Ascending aorta (tissue), 2 donors: Measurements from ENCODE around the gene STAT2. TPM values are rescaled to one million over a fixed set of nuclear protein-coding genes. Genes with fewer than 3 reads are reported as not detected.

Source experiments
- DNase-seq, 2 donors: peaks; one replicate each; pipeline ENCODE4 v3.0.0-alpha.2; 2019; ENCODE audit warnings: low spot score in 2 of 2
- H3K27ac ChIP-seq, 2 donors: fragments of 200-600 bp; sonication (generic); one replicate each; pipeline ENCODE4 v1.5.1; 2016 to 2017; ENCODE audit warnings: mild to moderate bottlenecking in 1 of 2
- H3K27me3 ChIP-seq: fragments of 200-600 bp; sonication (generic); one replicate; pipeline ENCODE4 v1.5.1; 2017
- H3K36me3 ChIP-seq, 2 donors: fragments of 200-600 bp; sonication (generic); one replicate each; pipeline ENCODE4 v1.5.1; 2016
- H3K4me1 ChIP-seq, 2 donors: fragments of 200-600 bp; sonication (generic); one replicate each; pipeline ENCODE4 v1.5.1; 2016 to 2017; ENCODE audit warnings: mild to moderate bottlenecking in 1 of 2
- H3K4me3 ChIP-seq, 2 donors: fragments of 200-600 bp; sonication (generic); one replicate each; pipeline ENCODE4 v1.5.1; 2016 to 2017; ENCODE audit warnings: mild to moderate bottlenecking in 1 of 2
- H3K9me3 ChIP-seq, 2 donors: fragments of 200-600 bp; sonication (generic); one replicate each; pipeline ENCODE4 v1.5.1; 2016
- intact Hi-C: fragments of 100-400 bp; cut with DNase I; formaldehyde crosslinking; loops from one replicate; pipeline ENCODE4 v1.15.1; 2023
- total RNA-seq: library from RNA; depleted of rRNA; stranded (reverse); fragments of >200 nt; gene quantifications from one replicate; pipeline ENCODE4 v1.1.0, GENCODE V29; 2016
- TF ChIP-seq, protein P1 (sequence below), 3 experiments: fragments of 200-600 bp in 2 of 3; fragments of 450-650 bp in 1 of 3; sonication (generic) in 2 of 3; IDR thresholded peaks; one replicate each; pipeline ENCODE4 v1.5.1; 2016 to 2019; ENCODE audit warnings: antibody characterized with exemption in 3 of 3, mild to moderate bottlenecking in 1 of 3, moderate library complexity in 1 of 3

The STAT2 gene
- total RNA-seq, 1 donor from 2014 or later, result 246 TPM

DNA sequence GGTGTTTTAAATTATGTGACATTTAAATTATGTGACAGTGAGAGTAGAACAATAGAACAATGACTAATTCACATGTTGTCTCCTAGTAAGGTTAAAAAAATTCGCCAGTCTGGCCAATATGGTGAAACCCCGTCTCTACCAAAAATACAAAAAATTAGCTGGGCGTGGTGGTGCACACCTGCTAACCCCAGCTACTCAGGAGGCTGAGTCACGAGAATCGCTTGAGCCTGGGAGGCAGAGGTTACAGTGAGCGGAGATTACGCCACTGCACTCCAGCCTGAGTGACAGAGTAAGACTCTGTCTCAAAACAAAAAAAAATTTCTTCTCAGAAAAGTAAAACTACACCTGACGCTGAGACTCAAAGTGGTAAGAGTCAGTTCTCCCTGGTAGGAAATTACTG is 62.5 kb downstream of the STAT2 start:
- Histone ChIP-seq H3K4me1 (peaks cover 9 to 25% of the 10 kb centered on the region in 2 donors), H3K27ac (no peak overlapping the region), H3K36me3 (peaks cover 0 to 5% of the 10 kb centered on the region in 2 donors), H3K27me3 (no peaks in the 10 kb centered on the region), H3K4me3 (no peak overlapping the region), H3K9me3 (no peaks in the 10 kb centered on the region)
- DNase-seq, result no peak
- intact Hi-C loops, result no loop called here
- TF ChIP-seq, protein P1, sequence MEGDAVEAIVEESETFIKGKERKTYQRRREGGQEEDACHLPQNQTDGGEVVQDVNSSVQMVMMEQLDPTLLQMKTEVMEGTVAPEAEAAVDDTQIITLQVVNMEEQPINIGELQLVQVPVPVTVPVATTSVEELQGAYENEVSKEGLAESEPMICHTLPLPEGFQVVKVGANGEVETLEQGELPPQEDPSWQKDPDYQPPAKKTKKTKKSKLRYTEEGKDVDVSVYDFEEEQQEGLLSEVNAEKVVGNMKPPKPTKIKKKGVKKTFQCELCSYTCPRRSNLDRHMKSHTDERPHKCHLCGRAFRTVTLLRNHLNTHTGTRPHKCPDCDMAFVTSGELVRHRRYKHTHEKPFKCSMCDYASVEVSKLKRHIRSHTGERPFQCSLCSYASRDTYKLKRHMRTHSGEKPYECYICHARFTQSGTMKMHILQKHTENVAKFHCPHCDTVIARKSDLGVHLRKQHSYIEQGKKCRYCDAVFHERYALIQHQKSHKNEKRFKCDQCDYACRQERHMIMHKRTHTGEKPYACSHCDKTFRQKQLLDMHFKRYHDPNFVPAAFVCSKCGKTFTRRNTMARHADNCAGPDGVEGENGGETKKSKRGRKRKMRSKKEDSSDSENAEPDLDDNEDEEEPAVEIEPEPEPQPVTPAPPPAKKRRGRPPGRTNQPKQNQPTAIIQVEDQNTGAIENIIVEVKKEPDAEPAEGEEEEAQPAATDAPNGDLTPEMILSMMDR (IDR thresholded peaks at IDR 0.05), result no peak

DNA sequence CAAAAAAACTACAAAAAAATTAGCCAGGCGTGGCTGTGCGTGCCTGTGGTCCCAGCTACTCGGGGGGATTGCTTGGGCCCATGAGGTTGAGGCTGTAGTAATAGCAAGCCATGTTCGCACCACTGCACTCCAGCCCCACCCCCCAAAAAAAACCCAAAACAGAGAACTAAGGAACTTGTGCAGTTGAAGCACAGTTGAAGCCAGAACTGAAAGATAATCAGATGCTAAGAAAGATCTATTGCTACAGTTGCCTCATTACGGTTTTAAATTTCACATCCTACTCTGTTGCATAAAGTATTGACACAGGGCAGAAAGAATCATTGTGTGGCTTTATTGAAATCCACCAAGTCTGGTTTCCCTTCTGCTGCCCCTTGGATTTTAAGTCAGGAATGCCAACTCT is 63.6 kb downstream of the STAT2 start:
- no peaks in the 10 kb centered on the region for H3K27me3 ChIP-seq
- H3K9me3 ChIP-seq, result no peaks in the 10 kb centered on the region
- TF ChIP-seq, protein P1 (IDR thresholded peaks at IDR 0.05), result no peak
- H3K4me1 ChIP-seq, result peaks cover 9 to 20% of the 10 kb centered on the region in 2 donors
- no peak overlapping the region for H3K4me3 ChIP-seq
- intact Hi-C loops, result no loop called here
- no peak overlapping the region for H3K27ac ChIP-seq
- peaks cover 4 to 9% of the 10 kb centered on the region in 2 donors for H3K36me3 ChIP-seq
- DNase-seq, result no peak

DNA sequence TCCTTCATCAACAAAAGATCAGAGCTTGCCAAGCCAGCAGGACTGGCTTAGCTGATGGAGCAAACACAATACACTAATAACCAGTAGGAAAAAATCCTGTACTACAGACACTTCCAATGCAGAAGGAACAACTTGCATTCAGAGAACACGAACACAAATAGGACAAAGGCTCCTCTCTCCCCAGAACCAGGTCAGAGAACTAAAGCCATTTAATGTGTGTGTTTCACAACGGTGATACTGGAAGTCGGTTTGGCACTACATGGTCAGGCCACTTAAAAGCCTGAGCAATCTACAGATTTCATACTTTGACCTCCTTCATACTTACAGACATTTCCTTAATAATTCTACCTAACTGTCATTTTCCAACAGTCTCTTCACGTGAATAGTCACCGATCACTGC is 66.1 kb downstream of the STAT2 start:
- no peaks in the 10 kb centered on the region for H3K27me3 ChIP-seq
- peaks cover 16 to 22% of the 10 kb centered on the region in 2 donors for H3K36me3 ChIP-seq
- TF ChIP-seq, protein P1 (IDR thresholded peaks at IDR 0.05), result no peak
- H3K4me1 ChIP-seq, result peaks cover 5 to 11% of the 10 kb centered on the region in 2 donors
- H3K4me3 ChIP-seq, result no peak overlapping the region
- H3K9me3 ChIP-seq, result no peaks in the 10 kb centered on the region
- no peak for DNase-seq
- no peak overlapping the region for H3K27ac ChIP-seq
- intact Hi-C loops, result no loop called here

Other genes starting within 250 kb of the STAT2 start
- gene RPL41, start 243.5 kb downstream of the STAT2 start, total RNA-seq, result 1,819 TPM
- 11.1 TPM for gene ZC3H10, start 241.8 kb downstream of the STAT2 start, total RNA-seq
- gene ESYT1, start 231.8 kb downstream of the STAT2 start, total RNA-seq, result 119 TPM
- gene MYL6B, start 207.5 kb downstream of the STAT2 start, total RNA-seq, result 53.6 TPM
- 1,476 TPM for gene MYL6, start 201.7 kb downstream of the STAT2 start, total RNA-seq
- gene SMARCC2, start 170.6 kb downstream of the STAT2 start, total RNA-seq, result 53.9 TPM
- 50.3 TPM for gene RNF41, start 138.2 kb downstream of the STAT2 start, total RNA-seq
- 2.8 TPM for gene NABP2, start 135.8 kb downstream of the STAT2 start, total RNA-seq
- gene SLC39A5, start 130.1 kb downstream of the STAT2 start, total RNA-seq, result not detected
- 17.5 TPM for gene ANKRD52, start 101.7 kb downstream of the STAT2 start, total RNA-seq
- gene COQ10A, start 93.2 kb downstream of the STAT2 start, total RNA-seq, result 4.8 TPM
- gene CS, start 59.8 kb downstream of the STAT2 start, total RNA-seq, result 55.2 TPM
- gene CNPY2, start 44.1 kb downstream of the STAT2 start, total RNA-seq, result 34.6 TPM
- gene PAN2, start 26.1 kb downstream of the STAT2 start, total RNA-seq, result 45.3 TPM
- not detected for gene IL23A, start 21.2 kb downstream of the STAT2 start, total RNA-seq
- not detected for gene APOF, start 2.8 kb upstream of the STAT2 start, total RNA-seq
- gene TIMELESS, start 89.3 kb upstream of the STAT2 start, total RNA-seq, result 2.0 TPM
- not detected for gene MIP, start 94.5 kb upstream of the STAT2 start, total RNA-seq
- gene SPRYD4, start 108.5 kb upstream of the STAT2 start, total RNA-seq, result 0.43 TPM
- gene GLS2, start 128.1 kb upstream of the STAT2 start, total RNA-seq, result not detected
- 21.3 TPM for gene RBMS2, start 161.7 kb upstream of the STAT2 start, total RNA-seq